Urothelium cell line (cell line): ENCODE data around the gene OR13C8.
"Not testable (repeated sequence)": the region's sequence is repeated elsewhere in the genome, so short reads cannot be mapped to it uniquely, and the experiment has no call there.

ENCODE experiments used
- DNase-seq: peaks from one replicate; pipeline ENCODE4 v3.0.0; 2011; ENCODE audit warnings: low spot score, mixed read lengths
- FAIRE-seq: peaks from 2 replicates; lab custom pipeline; 2011; peaks lifted over from hg19 to GRCh38; lab: Jason Lieb, UNC

Gene OR13C8, protein sequence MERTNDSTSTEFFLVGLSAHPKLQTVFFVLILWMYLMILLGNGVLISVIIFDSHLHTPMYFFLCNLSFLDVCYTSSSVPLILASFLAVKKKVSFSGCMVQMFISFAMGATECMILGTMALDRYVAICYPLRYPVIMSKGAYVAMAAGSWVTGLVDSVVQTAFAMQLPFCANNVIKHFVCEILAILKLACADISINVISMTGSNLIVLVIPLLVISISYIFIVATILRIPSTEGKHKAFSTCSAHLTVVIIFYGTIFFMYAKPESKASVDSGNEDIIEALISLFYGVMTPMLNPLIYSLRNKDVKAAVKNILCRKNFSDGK

GRCh38 chr9:104568868-104569267 lies at the start of gene OR13C8:
Gene OR13C8, plus strand, starts transcription at chr9:104569168. Its CDS starts 0 bp downstream, at chr9:104569168.
- no peak for FAIRE-seq
- DNase-seq, result no peak

GRCh38 chr9:104520241-104520640 lies 48.7 kb upstream of the OR13C8 start:
- DNase-seq, FAIRE-seq: not testable (repeated sequence)

DNA sequence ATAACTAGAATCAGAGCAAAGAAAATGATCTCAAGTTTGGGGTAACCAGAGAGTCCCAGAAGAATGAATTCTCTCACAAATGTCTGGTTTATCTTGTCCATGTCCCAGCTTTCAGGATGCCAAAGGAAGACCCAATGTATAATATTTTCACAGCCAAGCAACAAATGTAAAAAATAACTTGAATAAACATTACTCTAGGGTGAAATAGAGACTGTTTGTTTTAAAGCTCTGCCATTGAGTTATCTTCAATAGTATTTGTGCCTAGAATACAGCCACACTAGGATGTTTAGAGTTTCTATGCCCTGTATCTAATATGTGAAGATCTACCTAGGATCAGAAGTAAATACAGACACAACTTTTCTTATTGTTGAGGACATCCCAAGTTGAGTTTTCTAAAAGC lies 41.9 kb upstream of the OR13C8 start, which contains the start of gene OR13C4:
Gene OR13C4, minus strand, starts transcription at position 101 of the 400 bp plus-strand sequence. Its CDS starts 0 bp downstream, at position 101.
- no peak for DNase-seq
- no peak for FAIRE-seq

- DNase-seq (no peak), FAIRE-seq (no peak)
Measured at GRCh38 chr9:104536756-104537155, 32.2 kb upstream of the OR13C8 start, which contains the start of gene OR13C3. Gene OR13C3, minus strand, starts transcription at chr9:104536856. Its CDS starts 133 bp downstream, at chr9:104536723.

GRCh38 chr9:104539275-104539674 lies 29.7 kb upstream of the OR13C8 start:
- FAIRE-seq (no peak), DNase-seq (no peak)

- DNase-seq (no peak), FAIRE-seq (no peak)
Measured at GRCh38 chr9:104544644-104545043, 24.3 kb upstream of the OR13C8 start.

GRCh38 chr9:104553261-104553660 lies 15.7 kb upstream of the OR13C8 start:
- peak; percentile 23 for DNase-seq

DNA sequence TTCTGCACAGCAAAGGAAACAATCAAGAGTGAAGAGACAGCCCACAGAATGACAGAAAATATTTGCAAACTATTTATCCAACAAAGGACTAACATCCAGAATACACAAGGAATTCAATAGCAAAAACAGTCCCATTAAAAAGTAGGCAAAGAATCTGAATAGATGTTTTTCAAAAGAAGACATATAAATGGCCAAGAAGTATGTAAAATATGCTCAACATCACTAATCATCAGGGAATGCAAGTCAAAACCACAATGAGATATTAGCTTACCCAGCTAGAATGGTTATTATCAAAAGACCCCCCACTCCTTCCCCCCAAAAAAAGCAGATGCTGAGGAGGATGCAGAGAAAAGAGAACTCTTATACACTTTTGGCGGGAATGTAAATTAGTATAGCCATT lies 13.4 kb upstream of the OR13C8 start:
- no peak for FAIRE-seq
- no peak for DNase-seq

More at GRCh38 chr9:104553261-104553660, 15.7 kb upstream of the OR13C8 start:
- no peak for FAIRE-seq

- FAIRE-seq, result no peak
- no peak for DNase-seq
Measured at GRCh38 chr9:104556830-104557634, 11.9 kb upstream of the OR13C8 start.

DNA sequence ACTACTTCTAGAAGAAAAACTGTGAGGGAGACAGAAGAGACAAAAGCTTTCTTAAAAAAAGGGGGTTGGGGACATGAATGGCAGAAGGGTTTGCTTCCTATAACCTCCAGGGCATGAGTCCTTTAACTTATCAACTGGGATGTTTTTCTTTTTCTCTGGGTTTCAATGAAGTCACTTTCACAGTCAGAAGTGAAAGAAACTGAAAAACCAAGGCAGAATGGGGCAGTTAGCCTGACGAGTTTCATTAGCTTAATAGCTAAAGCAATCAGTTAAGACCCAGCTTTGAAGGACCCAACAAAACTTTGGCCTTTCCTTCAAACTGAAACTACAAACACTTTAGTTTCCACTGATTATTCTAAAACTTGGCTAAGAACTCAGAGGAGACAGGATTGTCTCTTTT lies 4.6 kb upstream of the OR13C8 start:
- DNase-seq (no peak), FAIRE-seq (no peak)

- FAIRE-seq, result no peak
- DNase-seq, result no peak
Measured at GRCh38 chr9:104572612-104573011, 3.6 kb downstream of the OR13C8 start.

DNA sequence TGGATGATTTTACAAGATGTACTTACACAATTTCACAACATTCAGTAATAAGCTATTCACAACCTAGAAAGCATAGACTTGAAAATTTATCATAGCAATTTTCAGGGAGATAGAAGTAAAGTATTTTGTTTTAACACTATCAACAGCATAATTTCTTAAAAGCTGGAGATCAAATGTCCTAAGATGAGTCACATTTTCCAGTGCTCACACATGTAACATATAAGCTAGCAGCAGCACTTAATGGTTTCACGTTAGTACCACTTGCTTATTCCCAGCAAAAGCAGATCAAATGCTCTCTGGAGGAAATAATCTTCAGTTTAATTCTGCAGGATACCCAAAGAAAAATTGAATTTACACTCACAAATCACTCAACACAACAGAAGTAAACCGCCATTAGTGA lies 6.5 kb downstream of the OR13C8 start:
- FAIRE-seq (no peak), DNase-seq (no peak)

DNA sequence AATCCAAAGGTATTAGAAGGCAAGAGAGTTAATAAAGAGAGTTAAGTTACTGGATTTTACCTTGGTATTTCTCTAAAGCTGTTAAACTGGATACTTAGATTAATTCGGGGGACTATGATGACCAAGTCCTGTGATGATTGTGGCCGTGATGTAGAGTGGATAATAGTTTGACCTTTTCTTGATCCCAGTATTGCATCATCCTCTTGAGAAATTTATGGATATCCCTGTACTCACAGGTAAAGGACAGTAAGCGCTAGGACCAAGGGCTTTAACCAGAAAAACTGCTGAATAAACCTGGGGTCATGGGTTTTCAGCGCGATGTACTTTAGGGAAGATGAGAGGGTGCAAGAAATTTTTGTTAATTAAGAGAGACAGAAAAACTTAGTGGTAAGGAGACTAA lies 8.3 kb downstream of the OR13C8 start:
- DNase-seq, result no peak

GRCh38 chr9:104580562-104580961 lies 11.6 kb downstream of the OR13C8 start:
- FAIRE-seq, result no peak

More for the DNA sequence above, 8.3 kb downstream of the OR13C8 start:
- FAIRE-seq, result no peak

GRCh38 chr9:104586496-104587180 lies 17.7 kb downstream of the OR13C8 start:
- no peak for DNase-seq
- FAIRE-seq, result no peak

More at GRCh38 chr9:104580562-104580961, 11.6 kb downstream of the OR13C8 start:
- DNase-seq, result no peak

- no peak for FAIRE-seq
Measured at GRCh38 chr9:104589626-104590025, 20.7 kb downstream of the OR13C8 start.

DNA sequence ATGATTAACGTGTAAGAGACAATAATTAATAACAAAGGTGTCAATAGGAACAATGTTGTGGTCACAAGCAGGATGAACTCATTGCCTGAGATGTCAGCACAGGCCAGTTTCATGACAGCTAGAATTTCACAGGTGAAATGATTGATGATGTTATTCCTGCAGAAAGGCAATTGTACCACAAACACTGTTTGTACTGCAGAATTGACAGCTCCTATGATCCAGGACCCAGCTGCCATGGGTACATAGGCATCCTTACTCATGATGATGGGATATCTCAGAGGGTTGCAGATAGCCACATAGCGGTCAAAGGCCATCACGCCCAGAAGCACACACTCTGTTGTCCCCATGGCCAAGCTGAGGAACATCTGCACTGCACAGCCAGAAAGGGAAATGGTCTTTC lies 29.8 kb downstream of the OR13C8 start:
- FAIRE-seq, result peak; percentile 44

More at GRCh38 chr9:104589626-104590025, 20.7 kb downstream of the OR13C8 start:
- no peak for DNase-seq

DNA sequence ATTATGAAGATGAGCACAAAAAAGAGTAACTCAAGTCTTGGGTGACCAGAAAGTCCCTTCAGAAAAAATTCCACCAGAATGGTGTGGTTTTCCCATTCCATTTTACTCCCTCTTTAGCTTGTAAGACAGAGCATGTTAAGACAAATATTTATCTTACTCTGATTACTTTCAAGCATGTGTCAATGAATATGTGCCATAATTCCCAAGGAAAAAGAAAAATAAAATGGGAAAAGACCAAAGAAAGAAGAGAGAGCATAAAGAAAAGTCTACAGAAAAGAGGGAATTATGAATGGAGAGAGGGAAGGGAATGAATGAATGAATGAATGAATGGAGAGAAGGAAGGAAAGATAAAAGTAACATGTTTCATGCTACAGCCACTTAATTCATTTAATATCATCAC lies 30.3 kb downstream of the OR13C8 start, which contains the start of gene OR13C5:
Gene OR13C5, minus strand, starts transcription at position 101 of the 400 bp plus-strand sequence. Its CDS starts 0 bp downstream, at position 101.
- FAIRE-seq, DNase-seq: not testable (repeated sequence)

More for the DNA sequence above, 29.8 kb downstream of the OR13C8 start:
- DNase-seq, result not testable (repeated sequence)

DNA sequence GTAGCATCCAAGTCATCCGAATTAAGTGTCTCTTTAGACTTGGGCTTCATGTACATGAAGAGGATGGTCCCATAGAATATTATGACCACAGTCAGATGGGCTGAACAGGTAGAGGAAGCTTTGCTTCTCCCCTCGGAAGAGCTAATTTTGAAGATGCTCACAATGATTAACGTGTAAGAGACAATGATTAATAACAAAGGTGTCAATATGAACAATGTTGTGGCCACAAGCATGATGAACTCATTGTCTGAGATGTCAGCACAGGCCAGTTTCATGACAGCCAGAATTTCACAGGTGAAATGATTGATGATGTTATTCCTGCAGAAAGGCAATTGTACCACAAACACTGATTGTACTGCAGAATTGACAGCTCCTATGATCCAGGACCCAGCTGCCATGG lies 35.8 kb downstream of the OR13C8 start:
- FAIRE-seq (no peak), DNase-seq (no peak)

DNA sequence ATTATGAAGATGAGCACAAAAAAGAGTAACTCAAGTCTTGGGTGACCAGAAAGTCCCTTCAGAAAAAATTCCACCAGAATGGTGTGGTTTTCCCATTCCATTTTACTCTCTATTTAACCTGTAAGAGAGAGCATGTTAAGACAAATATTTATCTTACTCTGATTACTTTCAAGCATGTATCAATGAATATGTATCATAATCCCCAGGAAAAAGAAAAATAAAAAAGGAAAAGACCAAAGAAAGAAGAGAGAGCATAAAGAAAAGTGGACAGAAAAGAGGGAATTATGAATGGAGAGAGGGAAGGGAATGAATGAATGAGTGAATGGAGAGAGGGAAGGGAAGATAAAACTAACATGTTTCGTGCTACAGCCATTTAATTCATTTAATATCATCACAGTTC lies 36.6 kb downstream of the OR13C8 start, which contains the start of gene OR13C2:
Gene OR13C2, minus strand, starts transcription at position 101 of the 400 bp plus-strand sequence. Its CDS starts 0 bp downstream, at position 101.
- FAIRE-seq, DNase-seq: not testable (repeated sequence)
